ENCODE data around the gene TIAM1. TPM values are rescaled to one million over a fixed set of nuclear protein-coding genes. Genes with fewer than 3 reads are reported as not detected.

TIAM1 gene
- total RNA-seq, 2 experiments from 2014 or later = 34.9 to 38.5 TPM

- ChIA-PET POLR2A (no interaction called here), CTCF (interaction anchor here (1.2 to 2.0 kb wide), 2 partner anchors 19 to 154 kb away, joined by 3 to 4 read pairs; no protein-coding TSS in a partner anchor)
- Mint-ChIP-seq H3K4me1 (ENCODE audit: low read depth) (no peaks in the 10 kb centered on the region), H3K27ac (no peak overlapping the region), H3K9me3 (no peaks in the 10 kb centered on the region), H3K4me3 (no peak overlapping the region), H3K36me3 (ENCODE audit: low read depth) (peaks cover 6% of the 10 kb centered on the region), H3K27me3 (no peaks in the 10 kb centered on the region)
- intact Hi-C loops (cut with micrococcal nuclease) = no loop called here
- no peak for ATAC-seq
- no peak for TF ChIP-seq CTCF (IDR thresholded peaks at IDR 0.05)
- no peak for DNase-seq
These were observed 90.4 kb downstream of the TIAM1 start for GRCh38 chr21:31253684-31254083.

- H3K36me3 Mint-ChIP-seq (ENCODE audit: low read depth) = peaks cover 10% of the 10 kb centered on the region
- ChIA-PET CTCF (interaction anchor here (1.0 kb wide), 1 partner anchor 12 kb away, joined by 3 read pairs; no protein-coding TSS in a partner anchor), POLR2A (no interaction called here)
- H3K27ac Mint-ChIP-seq = no peak overlapping the region
- ATAC-seq = no peak
- TF ChIP-seq CTCF (IDR thresholded peaks at IDR 0.05) = no peak
- no peaks in the 10 kb centered on the region for H3K4me1 Mint-ChIP-seq (ENCODE audit: low read depth)
- H3K4me3 Mint-ChIP-seq = no peak overlapping the region
- no peaks in the 10 kb centered on the region for H3K27me3 Mint-ChIP-seq
- H3K9me3 Mint-ChIP-seq = no peaks in the 10 kb centered on the region
- intact Hi-C loops (cut with micrococcal nuclease) = no loop called here
- no peak for DNase-seq
These were observed 91.5 kb downstream of the TIAM1 start for GRCh38 chr21:31252611-31253010.

- no peak for TF ChIP-seq CTCF (IDR thresholded peaks at IDR 0.05)
These were observed 92.0 kb downstream of the TIAM1 start for GRCh38 chr21:31252091-31252490.

GRCh38 chr21:31251686-31252085 is 92.4 kb downstream of the TIAM1 start:
- no peaks in the 10 kb centered on the region for H3K27me3 Mint-ChIP-seq
- H3K36me3 Mint-ChIP-seq (ENCODE audit: low read depth) = peaks cover 11% of the 10 kb centered on the region
- DNase-seq (no peak), ATAC-seq (no peak)
- H3K4me1 Mint-ChIP-seq (ENCODE audit: low read depth) = no peaks in the 10 kb centered on the region
- POLR2A ChIA-PET = interaction anchor here (0.6 kb wide), 1 partner anchor 14 kb away, joined by 3 read pairs; no protein-coding TSS in a partner anchor
- CTCF ChIA-PET = interaction anchor here (1.0 to 1.7 kb wide), 2 partner anchors 13 to 329 kb away, joined by 3 to 5 read pairs; no protein-coding TSS in a partner anchor
- intact Hi-C loops (cut with micrococcal nuclease) = no loop called here
- H3K27ac Mint-ChIP-seq = no peak overlapping the region
- no peak for TF ChIP-seq CTCF (IDR thresholded peaks at IDR 0.05)
- H3K4me3 Mint-ChIP-seq = no peak overlapping the region
- H3K9me3 Mint-ChIP-seq = no peaks in the 10 kb centered on the region

More at GRCh38 chr21:31252091-31252490, 92.0 kb downstream of the TIAM1 start:
- Mint-ChIP-seq H3K27ac (no peak overlapping the region), H3K27me3 (no peaks in the 10 kb centered on the region), H3K4me1 (ENCODE audit: low read depth) (no peaks in the 10 kb centered on the region), H3K4me3 (no peak overlapping the region), H3K36me3 (ENCODE audit: low read depth) (peaks cover 11% of the 10 kb centered on the region), H3K9me3 (no peaks in the 10 kb centered on the region)
- ATAC-seq = no peak
- intact Hi-C loops (cut with micrococcal nuclease) = no loop called here
- CTCF ChIA-PET = interaction anchor here (1.0 kb wide), 1 partner anchor 13 kb away, joined by 3 read pairs; no protein-coding TSS in a partner anchor
- DNase-seq = no peak
- POLR2A ChIA-PET = interaction anchor here (0.6 kb wide), 1 partner anchor 13 kb away, joined by 3 read pairs; no protein-coding TSS in a partner anchor

- intact Hi-C loops (cut with micrococcal nuclease) = no loop called here
- CTCF ChIA-PET = no interaction called here
These were observed 95.5 kb downstream of the TIAM1 start for GRCh38 chr21:31248598-31248997.

More at GRCh38 chr21:31248598-31248997, 95.5 kb downstream of the TIAM1 start:
- Mint-ChIP-seq H3K36me3 (ENCODE audit: low read depth) (peaks cover 26% of the 10 kb centered on the region), H3K9me3 (peaks cover 7% of the 10 kb centered on the region), H3K27ac (no peak overlapping the region), H3K4me1 (ENCODE audit: low read depth) (no peaks in the 10 kb centered on the region), H3K4me3 (no peak overlapping the region), H3K27me3 (no peaks in the 10 kb centered on the region)
- ATAC-seq (no peak), DNase-seq (no peak)
- TF ChIP-seq CTCF (IDR thresholded peaks at IDR 0.05) = no peak
- POLR2A ChIA-PET = interaction anchor here (1.5 kb wide), 1 partner anchor 18 kb away, joined by 5 read pairs; no protein-coding TSS in a partner anchor
